Liver (tissue), 9 donors: ENCODE measurements around the gene STX19. TPM values are rescaled to one million over a fixed set of nuclear protein-coding genes. Genes with fewer than 3 reads are reported as not detected.

Source experiments
- DNase-seq: peaks from one replicate; pipeline ENCODE4 v3.0.0-alpha.2; 2017; ENCODE audit warnings: low spot score
- H3K27ac ChIP-seq, 2 donors: one replicate each; pipeline ENCODE4 v1.7.0; 2013; ENCODE audit warnings: inconsistent platforms in 2 of 2, low read length in 2 of 2, control low read depth in 1 of 2, low read depth in 1 of 2, mild to moderate bottlenecking in 1 of 2
- H3K27me3 ChIP-seq, 4 donors: one replicate each; pipeline versions ENCODE4 v1.6.1 to v1.7.0; 2013; ENCODE audit warnings: low read length in 3 of 4, inconsistent platforms in 1 of 4, mild to moderate bottlenecking in 1 of 4, moderate library complexity in 1 of 4; ENCODE audit not compliant: control insufficient read depth in 4 of 4, insufficient read depth in 4 of 4
- H3K36me3 ChIP-seq, 4 donors: one replicate each; pipeline versions ENCODE4 v1.6.1 to v1.7.0; 2013; ENCODE audit warnings: low read length in 3 of 4, mild to moderate bottlenecking in 3 of 4, low read depth in 1 of 4, moderate library complexity in 1 of 4; ENCODE audit not compliant: control insufficient read depth in 4 of 4, insufficient read depth in 3 of 4
- H3K4me1 ChIP-seq, 4 donors: one replicate each; pipeline versions ENCODE4 v1.6.1 to v1.7.0; 2013; ENCODE audit warnings: low read length in 3 of 4, mild to moderate bottlenecking in 3 of 4, moderate library complexity in 1 of 4; ENCODE audit not compliant: control insufficient read depth in 4 of 4, insufficient read depth in 4 of 4
- H3K4me3 ChIP-seq, 3 donors: one replicate each; pipeline versions ENCODE4 v1.6.1 to v1.7.0; 2013; ENCODE audit warnings: low read length in 3 of 3, control low read depth in 1 of 3, low read depth in 1 of 3, mild to moderate bottlenecking in 1 of 3
- H3K9ac ChIP-seq, 2 donors: one replicate each; pipeline ENCODE4 v1.7.0; 2013; ENCODE audit warnings: low read length in 2 of 2, mild to moderate bottlenecking in 2 of 2, moderate library complexity in 2 of 2, control low read depth in 1 of 2, low read depth in 1 of 2
- H3K9me3 ChIP-seq, 4 donors: one replicate each; pipeline versions ENCODE4 v1.6.1 to v1.7.0; 2013; ENCODE audit warnings: low read length in 3 of 4; ENCODE audit not compliant: control insufficient read depth in 4 of 4
- ATF3 ChIP-seq: IDR thresholded peaks from 2 replicates; pipeline ENCODE4 v1.6.1; 2016; ENCODE audit warnings: antibody characterized with exemption
- CTCF ChIP-seq: fragments of 150-350 bp; IDR thresholded peaks from 2 replicates; pipeline ENCODE4 v1.5.1; 2017; ENCODE audit warnings: improper control_type of control experiment, low read depth, low read length; ENCODE audit not compliant: missing input control
- EGR1 ChIP-seq, 2 donors: IDR thresholded peaks; 2 replicates each; pipeline ENCODE4 v1.6.1; 2016 to 2018; ENCODE audit warnings: antibody characterized with exemption in 2 of 2, low read depth in 2 of 2
- FOXA1 ChIP-seq: IDR thresholded peaks from 2 replicates; pipeline ENCODE4 v1.6.1; 2016; ENCODE audit warnings: antibody characterized with exemption
- FOXA2 ChIP-seq: IDR thresholded peaks from 2 replicates; pipeline ENCODE4 v1.6.1; 2016; ENCODE audit warnings: antibody characterized with exemption
- GABPA ChIP-seq, 2 donors: IDR thresholded peaks in 1 of 2; conservative IDR thresholded peaks in 1 of 2; 2 replicates each; pipeline ENCODE4 v1.6.1; 2016; ENCODE audit warnings: antibody characterized with exemption in 2 of 2, mild to moderate bottlenecking in 1 of 2, moderate library complexity in 1 of 2
- HNF4A ChIP-seq, 2 donors: conservative IDR thresholded peaks; 2 replicates each; pipeline ENCODE4 v1.6.1; 2016; ENCODE audit warnings: antibody characterized with exemption in 2 of 2, mild to moderate bottlenecking in 2 of 2
- HNF4G ChIP-seq: IDR thresholded peaks from 2 replicates; pipeline ENCODE4 v1.6.1; 2016; ENCODE audit warnings: antibody characterized with exemption
- JUND ChIP-seq, 2 donors: IDR thresholded peaks; 2 replicates each; pipeline ENCODE4 v1.6.1; 2016; ENCODE audit warnings: antibody characterized with exemption in 2 of 2
- MAX ChIP-seq: IDR thresholded peaks from 2 replicates; pipeline ENCODE4 v1.6.1; 2016; ENCODE audit warnings: antibody characterized with exemption
- NR2F2 ChIP-seq: IDR thresholded peaks from 2 replicates; pipeline ENCODE4 v1.6.1; 2016; ENCODE audit warnings: antibody characterized with exemption
- RAD21 ChIP-seq, 2 donors: IDR thresholded peaks; 2 replicates each; pipeline ENCODE4 v1.6.1; 2016; ENCODE audit warnings: antibody characterized with exemption in 2 of 2, mild to moderate bottlenecking in 2 of 2
- REST ChIP-seq: IDR thresholded peaks from 2 replicates; pipeline ENCODE4 v1.6.1; 2016; ENCODE audit warnings: antibody characterized with exemption, mild to moderate bottlenecking
- RXRA ChIP-seq, 2 donors: IDR thresholded peaks; 2 replicates each; pipeline ENCODE4 v1.6.1; 2017 to 2018; ENCODE audit warnings: antibody characterized with exemption in 2 of 2, mild to moderate bottlenecking in 1 of 2
- SP1 ChIP-seq: IDR thresholded peaks from 2 replicates; pipeline ENCODE4 v1.6.1; 2018; ENCODE audit warnings: antibody characterized with exemption, mild to moderate bottlenecking
- TAF1 ChIP-seq: conservative IDR thresholded peaks from 2 replicates; pipeline ENCODE4 v1.6.1; 2016; ENCODE audit warnings: antibody characterized with exemption, mild to moderate bottlenecking
- YY1 ChIP-seq: IDR thresholded peaks from 2 replicates; pipeline ENCODE4 v1.6.1; 2016; ENCODE audit warnings: antibody characterized with exemption, mild to moderate bottlenecking
- ZBTB33 ChIP-seq: IDR thresholded peaks from 2 replicates; pipeline ENCODE4 v1.6.1; 2016; ENCODE audit warnings: antibody characterized with exemption
- WGBS: extraction: QIAGEN DNeasy Blood & Tissue Kit; methylation state at CpG from one replicate; pipeline ENCODE4 v1.1.7; 2013; 5-methylcytosine and 5-hydroxymethylcytosine counted together
- polyA plus RNA-seq, 2 donors: library from polyadenylated mRNA; stranded (reverse) in 1 of 2; unstranded in 1 of 2; fragments of 200-250 nt in 1 of 2; fragments of >200 nt in 1 of 2; fragmentation: Nextera tagmentation in 1 of 2; extraction: Ambion mirVana in 1 of 2; gene quantifications; one replicate each; pipeline versions ENCODE4 v1.2.1 to v1.2.3, GENCODE V29; 2013 to 2015
- total RNA-seq, 2 donors: library from RNA; depleted of rRNA; stranded (reverse); fragments of >200 nt; gene quantifications; one replicate each; pipeline ENCODE4 v1.2.3, GENCODE V29; 2014
- donor health status: healthy.
- donor health status: healthy.
- donor health status: healthy.
- donor health status: healthy.
- donor health status: healthy.

Gene STX19
- total and polyA plus RNA-seq, 4 donors: 0.18 TPM; not detected in 3

GRCh38 chr3:93983408-93983807, 45.0 kb downstream of the STX19 start:
- 97% methylated on average over 3 of the region's 3 CpGs for WGBS
- Histone ChIP-seq H3K9ac (no peak overlapping the region), H3K9me3 (no peaks in the 10 kb centered on the region), H3K27me3 (no peaks in the 10 kb centered on the region), H3K36me3 (no peaks in the 10 kb centered on the region), H3K4me3 (no peak overlapping the region), H3K27ac (no peak overlapping the region), H3K4me1 (peaks cover 0 to 8% (median 6%) of the 10 kb centered on the region in 4 donors)
- DNase-seq: no peak
- TF ChIP-seq RXRA (IDR thresholded peaks at IDR 0.05) (no peak), JUND (IDR thresholded peaks at IDR 0.05) (no peak), YY1 (no peak), FOXA2 (no peak), MAX (no peak), FOXA1 (no peak), TAF1 (no peak), ZBTB33 (no peak), NR2F2 (no peak), HNF4A (conservative IDR thresholded peaks at IDR 0.05) (no peak), GABPA (IDR thresholded peaks at IDR 0.05 in 1 of 2, conservative IDR thresholded peaks at IDR 0.05 in 1 of 2) (no peak), CTCF (no peak), REST (no peak), ATF3 (no peak), EGR1 (IDR thresholded peaks at IDR 0.05; ENCODE audit: low read depth in 2 of 2) (no peak), HNF4G (no peak), SP1 (no peak), RAD21 (IDR thresholded peaks at IDR 0.05) (no peak)
